Stimulated activated CD4-positive, alpha-beta T cell treated with anti-CD3 and anti-CD28 coated beads, Interleukin-2, amount 100 ng/mL, for 4 hours (primary cell): ENCODE results near the gene FILIP1L.

Experiments
- DNase-seq: peaks from one replicate; pipeline ENCODE4 v3.0.0-alpha.2; 2020; ENCODE audit warnings: low read depth

The FILIP1L gene

DNA sequence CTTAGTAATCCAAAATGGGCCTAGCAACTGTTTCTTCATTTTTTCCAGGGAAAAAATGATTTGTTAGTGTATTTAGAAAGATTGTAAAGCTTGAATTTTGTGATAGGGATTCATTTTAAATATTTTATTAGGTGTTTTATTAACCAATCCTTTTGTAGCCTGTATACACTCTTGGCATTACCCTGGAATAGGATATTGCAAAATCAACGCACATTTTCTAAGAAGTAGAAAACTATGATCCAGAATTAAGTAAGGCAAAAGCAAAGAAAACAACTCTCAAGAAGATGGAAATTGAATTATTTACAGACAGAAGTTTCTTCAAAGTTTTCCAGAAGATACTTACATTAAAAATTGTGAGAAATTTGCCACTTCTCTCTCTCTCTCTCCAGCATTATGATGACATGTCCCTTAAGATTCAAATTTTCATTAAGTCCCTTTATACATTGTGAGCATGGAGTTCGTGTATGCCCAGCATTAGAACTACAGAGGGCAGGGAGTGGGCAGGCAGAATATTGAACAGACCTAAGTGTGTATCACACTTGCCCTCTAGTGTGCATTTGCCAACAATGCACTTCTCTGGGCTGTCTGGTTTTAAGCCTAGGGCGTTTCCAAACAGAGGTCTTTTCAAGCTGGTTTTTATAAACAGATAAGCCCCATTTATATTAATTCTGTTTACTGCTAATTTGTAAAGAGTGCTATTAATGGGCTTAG, 325.1 kb downstream of the FILIP1L start:
- DNase-seq = no peak
